NCI-H187 (cell line): ENCODE results near the gene MTOR.

Source experiments
- DNase-seq, 2 experiments: peaks; one replicate each; lab custom pipeline; 2025; lab: John Stamatoyannopoulos, UW

The MTOR gene

GRCh38 chr1:11150326-11150725 is 112.0 kb downstream of the MTOR start:
- no peak for DNase-seq

DNA sequence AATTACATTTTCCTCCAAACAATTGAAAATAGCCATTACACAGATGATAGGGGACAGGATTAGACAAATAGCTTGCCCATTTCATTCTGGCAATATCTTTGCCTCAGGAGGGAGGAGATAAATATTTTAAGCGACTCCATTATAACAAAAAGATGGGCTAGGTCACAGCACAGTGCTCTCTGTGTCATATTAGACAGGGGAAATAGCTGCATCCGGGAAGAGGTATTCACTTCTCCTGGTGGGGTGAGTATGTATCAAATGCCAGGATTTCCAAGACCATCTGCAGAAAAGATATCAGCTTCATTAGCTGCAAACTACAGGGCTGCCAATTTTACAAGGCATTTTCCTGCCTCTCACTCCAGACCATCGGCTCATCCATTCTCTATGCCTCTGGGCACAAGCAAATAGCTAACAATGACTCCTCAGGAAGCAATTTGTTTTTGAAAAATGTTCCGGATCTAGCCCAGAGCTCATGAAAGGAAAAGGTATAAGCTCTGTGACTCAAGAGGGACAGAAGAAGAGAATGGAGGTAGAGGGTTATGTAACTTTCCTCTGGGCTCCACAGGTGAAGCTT is 115.1 kb downstream of the MTOR start:
- no peak for DNase-seq

GRCh38 chr1:11145741-11146140 is 116.6 kb downstream of the MTOR start:
- DNase-seq, result no peak

GRCh38 chr1:11144570-11145256 is 117.6 kb downstream of the MTOR start:
- no peak for DNase-seq

- no peak for DNase-seq
These were observed 118.4 kb downstream of the MTOR start for GRCh38 chr1:11143907-11144306.

GRCh38 chr1:11143401-11143800 is 119.0 kb downstream of the MTOR start:
- no peak for DNase-seq

- DNase-seq, result no peak
These were observed 119.5 kb downstream of the MTOR start for GRCh38 chr1:11142618-11143391.

DNA sequence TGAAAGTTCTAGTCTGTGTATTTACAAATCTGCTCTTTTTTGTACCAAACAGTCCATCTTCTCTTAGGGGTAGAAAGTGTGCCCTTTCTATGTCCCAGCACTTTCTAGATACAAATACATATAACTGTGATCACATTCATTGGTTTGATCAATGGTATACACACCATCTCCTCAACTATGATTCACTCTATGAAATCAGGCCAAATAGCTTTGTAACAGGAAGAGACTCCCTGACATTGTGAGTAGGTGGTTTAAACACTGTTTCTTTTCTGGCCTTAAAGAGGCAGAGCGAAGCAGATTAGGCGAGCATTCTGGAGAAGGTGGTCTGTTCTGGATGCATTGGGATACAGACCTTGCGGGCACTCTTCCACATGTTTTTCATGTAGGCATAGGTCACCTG is 123.4 kb downstream of the MTOR start:
- no peak for DNase-seq

DNA sequence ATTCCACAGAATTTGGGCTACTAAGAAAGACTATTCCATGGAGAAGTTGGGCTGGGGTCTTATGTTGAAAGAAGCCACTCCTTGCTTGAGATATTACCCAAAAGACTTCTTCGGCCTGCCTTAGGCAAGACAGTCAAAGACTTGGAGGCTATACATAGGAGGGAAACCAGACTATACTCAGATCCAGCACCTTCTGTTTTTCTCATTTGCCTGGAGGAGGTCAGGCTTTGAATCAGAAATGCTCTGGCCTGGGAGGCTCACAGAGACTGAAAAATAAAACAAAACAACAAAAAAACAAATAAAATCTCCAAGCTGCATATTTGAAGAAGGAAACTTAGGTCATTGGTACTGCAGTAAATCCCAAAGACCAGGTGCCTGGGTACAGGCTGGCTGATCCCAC is 124.3 kb downstream of the MTOR start:
- DNase-seq, result no peak

- DNase-seq, result no peak
These were observed 127.5 kb downstream of the MTOR start for GRCh38 chr1:11134898-11135266.

- no peak for DNase-seq
These were observed 128.0 kb downstream of the MTOR start for GRCh38 chr1:11134251-11134897.

GRCh38 chr1:11132563-11133293 is 129.6 kb downstream of the MTOR start:
- DNase-seq, result no peak

- no peak for DNase-seq
These were observed 130.5 kb downstream of the MTOR start for GRCh38 chr1:11131816-11132215.

DNA sequence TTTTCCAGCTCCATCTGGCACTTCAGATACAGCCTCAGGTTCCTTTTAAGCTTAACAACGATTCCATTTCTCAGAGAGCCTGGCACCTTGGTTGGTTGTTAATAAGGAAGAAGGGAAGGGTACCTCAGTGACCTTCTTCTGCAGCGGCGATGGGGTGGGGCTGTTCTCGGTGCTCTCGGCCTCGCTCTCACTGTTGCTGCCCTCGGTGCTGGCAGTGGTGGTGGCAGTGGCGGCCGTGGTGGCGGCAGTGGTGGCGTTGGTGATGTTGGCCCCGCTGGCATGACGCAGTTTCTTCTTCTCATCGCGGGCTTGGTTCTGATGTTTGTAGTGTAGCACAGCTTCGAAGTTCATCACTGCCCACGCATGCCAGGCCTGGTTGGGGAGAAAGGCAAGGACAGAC is 131.9 kb downstream of the MTOR start:
- DNase-seq, result no peak

- no peak for DNase-seq
These were observed 132.5 kb downstream of the MTOR start for GRCh38 chr1:11129649-11130390.

DNA sequence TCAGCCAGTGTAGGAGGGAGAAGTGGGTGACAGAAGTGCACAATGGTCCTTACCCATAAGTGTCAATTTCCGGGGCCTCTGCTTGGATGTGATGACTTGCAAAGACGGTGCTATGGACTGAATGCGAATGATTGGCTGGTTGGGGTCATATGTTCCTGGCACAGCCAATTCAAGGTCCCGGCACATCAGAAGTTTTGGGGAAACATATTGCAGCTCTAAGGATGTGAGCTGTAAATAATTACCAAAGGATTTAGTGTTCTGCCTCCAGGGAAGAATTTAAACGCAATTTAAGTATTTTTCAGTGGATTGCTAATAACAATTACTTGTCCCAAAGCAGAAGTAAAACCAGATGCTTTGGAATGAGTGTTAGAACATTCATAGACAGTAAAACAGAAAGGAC is 135.8 kb downstream of the MTOR start:
- DNase-seq, result no peak

DNA sequence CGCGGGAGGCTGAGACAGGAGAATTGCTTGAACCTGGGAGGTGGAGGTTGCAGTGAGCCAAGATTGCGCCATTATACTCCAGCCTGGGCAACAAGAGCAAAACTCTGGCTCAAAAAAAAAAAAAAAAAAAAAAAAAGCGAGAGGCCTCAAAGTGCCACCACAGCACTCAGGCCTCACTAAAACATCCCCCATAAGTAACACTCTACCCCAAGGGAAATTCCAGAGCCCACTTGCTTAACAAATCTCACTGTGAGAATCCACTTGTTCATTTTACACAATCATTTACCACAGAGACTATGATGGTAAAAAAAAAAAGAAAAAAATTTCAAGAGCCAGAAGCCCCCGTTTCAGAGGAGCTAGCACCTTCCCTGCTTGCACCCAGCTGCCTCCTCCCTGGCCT is 136.4 kb downstream of the MTOR start:
- DNase-seq, result no peak

- no peak for DNase-seq
These were observed 137.4 kb downstream of the MTOR start for GRCh38 chr1:11124965-11125364.

- no peak for DNase-seq
These were observed 146.0 kb downstream of the MTOR start for GRCh38 chr1:11116318-11116717.

DNA sequence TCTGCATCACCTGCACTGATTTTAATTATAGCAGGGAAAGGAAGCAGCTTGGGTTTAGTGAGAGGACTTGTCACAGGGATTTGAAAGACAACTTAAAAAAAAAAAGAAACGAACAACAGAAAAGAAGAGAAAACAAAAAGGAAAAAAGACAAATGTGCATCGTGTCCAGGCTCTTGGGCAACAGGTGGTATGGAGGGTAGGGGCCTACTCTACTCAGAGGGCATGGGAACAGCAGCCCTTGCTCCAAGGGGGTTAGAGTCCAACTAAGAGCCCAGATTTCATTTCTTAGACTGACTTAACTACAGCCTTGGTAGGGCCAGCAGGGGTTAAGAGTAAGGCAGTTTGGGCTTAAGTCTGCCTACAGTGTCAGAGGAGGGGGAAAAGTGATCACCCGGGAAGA is 147.4 kb downstream of the MTOR start:
- no peak for DNase-seq

GRCh38 chr1:11109047-11109760 is 153.1 kb downstream of the MTOR start:
- DNase-seq, result no peak
